Tibial nerve (tissue), 4 donors: Measurements from ENCODE around the gene NPHP1. TPM values are rescaled to one million over a fixed set of nuclear protein-coding genes. Genes with fewer than 3 reads are reported as not detected.

ENCODE experiments used
- DNase-seq, 2 donors: peaks; one replicate each; pipeline ENCODE4 v3.0.0-alpha.2; 2019; ENCODE audit warnings: low spot score in 2 of 2
- H3K27ac ChIP-seq, 4 donors: fragments of 200-600 bp; sonication (generic) in 3 of 4; one replicate each; pipeline ENCODE4 v1.5.1; 2017 to 2019; ENCODE audit warnings: mild to moderate bottlenecking in 1 of 4
- H3K27me3 ChIP-seq, 2 donors: fragments of 200-600 bp; sonication (generic) in 1 of 2; one replicate each; pipeline versions ENCODE4 v1.5.1 to v1.6.0; 2017 to 2019
- H3K36me3 ChIP-seq, 3 donors: fragments of 200-600 bp; sonication (generic); one replicate each; pipeline ENCODE4 v1.5.1; 2018 to 2019
- H3K4me1 ChIP-seq, 4 donors: fragments of 200-600 bp; sonication (generic) in 3 of 4; one replicate each; pipeline ENCODE4 v1.5.1; 2017 to 2019
- H3K4me3 ChIP-seq, 4 donors: fragments of 200-600 bp; sonication (generic) in 3 of 4; one replicate each; pipeline ENCODE4 v1.5.1; 2017 to 2019; ENCODE audit warnings: mild to moderate bottlenecking in 1 of 4, moderate library complexity in 1 of 4
- H3K9me3 ChIP-seq, 4 donors: fragments of 200-600 bp; sonication (generic) in 3 of 4; one replicate each; pipeline ENCODE4 v1.5.1; 2017 to 2019
- CTCF ChIP-seq, 5 experiments: fragments of 200-600 bp in 3 of 5; fragments of 450-650 bp in 2 of 5; sonication (generic) in 3 of 5; IDR thresholded peaks; one replicate each; pipeline ENCODE4 v1.5.1; 2016 to 2019; ENCODE audit warnings: antibody characterized with exemption in 5 of 5, mild to moderate bottlenecking in 3 of 5, moderate library complexity in 2 of 5
- EP300 ChIP-seq, 2 donors: sonication (generic); formaldehyde crosslinking; IDR thresholded peaks; one replicate each; pipeline ENCODE4 v1.6.1; 2017; ENCODE audit warnings: antibody characterized with exemption in 2 of 2, mild to moderate bottlenecking in 1 of 2
- POLR2A ChIP-seq, 2 donors: fragments of 450-650 bp; IDR thresholded peaks; one replicate each; pipeline ENCODE4 v1.6.1; 2017; ENCODE audit warnings: antibody characterized with exemption in 2 of 2, mild to moderate bottlenecking in 2 of 2, moderate library complexity in 2 of 2
- WGBS, 2 donors: methylation state at CpG; one replicate each; pipeline ENCODE4 v1.1.5; 2018; 5-methylcytosine and 5-hydroxymethylcytosine counted together
- total RNA-seq, 4 donors: library from RNA; depleted of rRNA; stranded (reverse); fragments of >200 nt; gene quantifications; one replicate each; pipeline ENCODE4 v1.1.0, GENCODE V29; 2016

The NPHP1 gene
- total RNA-seq, 4 donors from 2014 or later: 3.5 to 8.7 (median 5.9) TPM

DNA sequence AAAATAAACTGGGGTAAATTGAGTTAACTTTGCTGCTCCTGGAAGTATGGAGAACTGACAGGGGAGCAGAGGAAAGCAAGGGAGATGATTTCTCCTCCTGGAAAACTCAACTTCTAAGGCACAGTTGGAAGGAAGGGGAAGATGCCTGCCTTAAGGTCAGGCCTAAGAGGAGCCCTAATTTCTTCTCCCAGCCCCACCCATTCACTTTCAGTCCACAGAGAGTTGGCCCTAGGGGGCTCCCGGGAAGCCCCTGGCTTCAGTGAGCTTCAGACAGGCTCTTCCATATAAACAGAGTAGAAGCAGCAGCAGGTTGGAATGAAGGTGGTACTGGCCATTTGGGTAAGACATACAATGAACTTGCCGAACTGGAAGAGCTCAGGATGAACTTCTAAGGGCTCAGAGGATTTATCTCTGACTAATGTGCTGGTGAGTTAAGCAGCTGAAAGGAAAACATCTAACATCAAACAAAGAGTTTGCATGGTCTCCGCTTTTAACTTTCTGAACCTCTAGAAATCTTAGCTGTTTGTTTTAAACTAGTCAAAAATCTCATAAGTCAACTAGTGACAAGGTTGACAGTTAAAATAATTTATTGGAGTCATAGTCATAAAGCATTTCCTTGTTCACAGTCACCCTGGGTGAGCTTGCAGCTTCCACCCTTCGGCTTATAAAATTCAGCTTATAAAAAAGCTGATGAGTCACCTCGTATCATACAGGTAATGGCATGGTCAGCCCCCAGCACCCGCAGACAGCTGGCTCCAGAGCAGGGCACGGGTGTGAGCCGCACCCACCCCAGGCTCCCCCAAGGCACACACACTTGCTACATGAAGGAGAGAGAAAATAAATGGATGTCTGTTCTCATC lies 99.0 kb downstream of the NPHP1 start:
- Histone ChIP-seq H3K9me3 (peaks cover 0 to 6% (median 0%) of the 10 kb centered on the region in 4 donors), H3K4me1 (peaks cover 0 to 13% (median 11%) of the 10 kb centered on the region in 4 donors), H3K4me3 (no peak overlapping the region), H3K27ac (peak overlapping the region in 1 of 4 donors; percentile 59), H3K36me3 (no peaks in the 10 kb centered on the region), H3K27me3 (peaks cover 0 to 6% of the 10 kb centered on the region in 2 donors)
- 49 to 52% methylated on average over 8 of the region's 8 CpGs for WGBS, 2 donors
- TF ChIP-seq POLR2A (IDR thresholded peaks at IDR 0.05) (no peak), EP300 (IDR thresholded peaks at IDR 0.05) (no peak), CTCF (IDR thresholded peaks at IDR 0.05) (no peak)
- DNase-seq: no peak

- peaks cover 0 to 18% (median 13%) of the 10 kb centered on the region in 4 donors for H3K4me1 ChIP-seq
- no peaks in the 10 kb centered on the region for H3K36me3 ChIP-seq
- peaks cover 0 to 6% (median 0%) of the 10 kb centered on the region in 4 donors for H3K9me3 ChIP-seq
- no peak for DNase-seq
- TF ChIP-seq POLR2A (IDR thresholded peaks at IDR 0.05): no peak
- no peak for TF ChIP-seq EP300 (IDR thresholded peaks at IDR 0.05)
- TF ChIP-seq CTCF (IDR thresholded peaks at IDR 0.05): no peak
- peak overlapping the region in 1 of 4 donors; percentile 26 for H3K27ac ChIP-seq
- peaks cover 0 to 6% of the 10 kb centered on the region in 2 donors for H3K27me3 ChIP-seq
- H3K4me3 ChIP-seq: no peak overlapping the region
- 86% methylated on average over 4 of the region's 4 CpGs for WGBS, 2 donors
These were observed 99.6 kb downstream of the NPHP1 start for GRCh38 chr2:110105183-110105582.

- 80 to 91% methylated on average over 10 of the region's 10 CpGs for WGBS, 2 donors
- no peak for DNase-seq
These were observed 100.6 kb downstream of the NPHP1 start for GRCh38 chr2:110104025-110104771.

DNA sequence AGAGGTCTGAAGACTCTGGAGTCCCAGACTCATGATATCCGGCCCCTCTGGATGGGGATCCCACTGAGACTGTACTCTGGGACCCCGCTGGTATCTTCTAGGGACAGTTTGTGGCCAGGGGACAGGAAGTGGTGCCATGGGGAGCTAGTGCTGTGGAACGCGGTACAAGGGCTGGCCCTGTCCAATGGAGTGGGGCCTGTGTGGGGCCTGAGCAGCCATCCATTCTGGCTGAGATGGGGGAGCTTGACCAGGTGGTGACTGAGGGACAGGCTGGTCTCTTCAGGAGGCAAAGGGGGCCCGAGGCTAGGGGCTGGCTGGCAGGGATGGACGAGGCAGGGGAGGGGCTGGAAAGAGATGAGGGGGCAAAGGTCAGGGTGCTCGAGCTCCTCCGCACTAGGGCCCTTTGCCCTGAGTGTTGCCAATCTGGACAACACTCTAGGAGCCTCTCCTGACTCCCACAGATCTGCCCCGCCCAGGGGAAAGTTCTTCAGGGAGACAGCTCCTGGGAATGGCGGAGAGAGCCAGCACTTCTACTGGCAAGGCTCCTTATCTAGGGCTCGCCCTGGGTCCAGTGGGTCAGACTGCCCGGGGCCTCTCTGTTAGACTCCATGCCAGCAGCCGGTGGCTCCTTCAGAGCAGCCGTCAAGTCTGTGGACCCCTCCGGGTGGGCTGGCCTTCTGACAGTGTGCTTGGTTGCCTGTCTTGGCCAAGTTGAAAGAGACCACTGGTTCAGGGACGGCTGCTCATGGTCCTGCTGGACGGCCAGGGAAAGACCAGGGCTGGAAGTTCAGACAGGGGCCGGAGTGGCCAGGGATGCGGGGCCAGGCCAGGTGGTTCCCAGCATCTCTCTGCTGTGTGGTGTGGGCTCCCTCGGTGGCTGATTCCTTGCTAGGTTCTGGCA lies 101.5 kb downstream of the NPHP1 start:
- Histone ChIP-seq H3K27me3 (peaks cover 0 to 6% of the 10 kb centered on the region in 2 donors), H3K36me3 (no peaks in the 10 kb centered on the region), H3K4me1 (peaks cover 0 to 18% (median 13%) of the 10 kb centered on the region in 4 donors), H3K4me3 (no peak overlapping the region), H3K9me3 (peaks cover 0 to 6% (median 0%) of the 10 kb centered on the region in 4 donors), H3K27ac (peak overlapping the region in 1 of 4 donors; percentile 74)
- 81 to 85% methylated on average over 15 to 17 of the region's 20 CpGs for WGBS, 2 donors
- DNase-seq: no peak
- TF ChIP-seq EP300 (IDR thresholded peaks at IDR 0.05) (no peak), POLR2A (IDR thresholded peaks at IDR 0.05) (no peak), CTCF (IDR thresholded peaks at IDR 0.05) (no peak)

More at GRCh38 chr2:110104025-110104771, 100.6 kb downstream of the NPHP1 start:
- peaks cover 0 to 6% of the 10 kb centered on the region in 2 donors for H3K27me3 ChIP-seq
- H3K36me3 ChIP-seq: no peaks in the 10 kb centered on the region
- no peak overlapping the region for H3K27ac ChIP-seq
- no peak overlapping the region for H3K4me3 ChIP-seq
- peaks cover 0 to 18% (median 13%) of the 10 kb centered on the region in 4 donors for H3K4me1 ChIP-seq
- peaks cover 0 to 6% (median 0%) of the 10 kb centered on the region in 4 donors for H3K9me3 ChIP-seq
- TF ChIP-seq EP300 (IDR thresholded peaks at IDR 0.05): no peak
- TF ChIP-seq POLR2A (IDR thresholded peaks at IDR 0.05): no peak
- no peak for TF ChIP-seq CTCF (IDR thresholded peaks at IDR 0.05)
